K562 (cell line): ENCODE data around the gene THOC7. TPM values are rescaled to one million over a fixed set of nuclear protein-coding genes. Genes with fewer than 3 reads are reported as not detected.
A peak's percentile ranks its signal among the peaks of the same experiment; 100 is the strongest.

Experiments used
- BDP1 ChIP-seq: IDR thresholded peaks from 3 replicates; pipeline ENCODE4 v1.6.1; 2011; ENCODE audit not compliant: insufficient read length, insufficient read depth
- KLF1 ChIP-seq: fragments of 450-650 bp; IDR thresholded peaks from 2 replicates; pipeline ENCODE4 v1.6.1; 2016; ENCODE audit warnings: missing genetic modification characterization, missing compliant biosample characterization
- MCM3 ChIP-seq: fragments of 450-650 bp; IDR thresholded peaks from 2 replicates; pipeline ENCODE4 v1.6.1; 2016
- MIER1 ChIP-seq: fragments of 450-650 bp; IDR thresholded peaks from 2 replicates; pipeline ENCODE4 v1.6.1; 2016; ENCODE audit warnings: antibody characterized with exemption, mild to moderate bottlenecking, low read depth
- NFYB ChIP-seq: IDR thresholded peaks from 2 replicates; pipeline ENCODE4 v1.6.1; 2011; ENCODE audit warnings: mild to moderate bottlenecking, moderate library complexity; ENCODE audit not compliant: insufficient read length; ENCODE audit errors: extremely low read depth
- PHF8 ChIP-seq: fragments of 200-600 bp; sonication (generic); IDR thresholded peaks from 2 replicates; pipeline ENCODE4 v1.6.1; 2012; ENCODE audit warnings: mixed run types, mild to moderate bottlenecking, inconsistent platforms, low read length, moderate library complexity, borderline replicate concordance
- PPARD ChIP-seq: fragments of 250-450 bp; sonication (Bioruptor Pico); IDR thresholded peaks from 2 replicates; pipeline ENCODE4 v1.8.0; 2022; ENCODE audit warnings: inconsistent platforms, mild to moderate bottlenecking, moderate library complexity
- RAD51 ChIP-seq: fragments of 450-650 bp; IDR thresholded peaks from 2 replicates; pipeline ENCODE4 v1.7.1; 2016; ENCODE audit warnings: low read depth, mild to moderate bottlenecking, borderline replicate concordance
- RBM22 ChIP-seq: fragments of 200-400 bp; formaldehyde crosslinking; IDR thresholded peaks from 2 replicates; pipeline ENCODE4 v1.6.1; 2018; ENCODE audit warnings: low read length, low read depth; ENCODE audit not compliant: poor library complexity, severe bottlenecking
- SMARCE1 ChIP-seq: fragments of 450-650 bp; IDR thresholded peaks from 2 replicates; pipeline ENCODE4 v1.7.1; 2016; ENCODE audit warnings: mild to moderate bottlenecking
- THRAP3 ChIP-seq: fragments of 450-650 bp; IDR thresholded peaks from 2 replicates; pipeline ENCODE4 v1.6.1; 2016; ENCODE audit warnings: mild to moderate bottlenecking, inconsistent platforms, borderline replicate concordance
- YBX1 ChIP-seq: fragments of 450-650 bp; IDR thresholded peaks from 2 replicates; pipeline ENCODE4 v1.7.1; 2016; ENCODE audit warnings: mild to moderate bottlenecking
- polyA plus RNA-seq, 8 experiments: library from polyadenylated mRNA; depleted of rRNA in 4 of 8; stranded (reverse) in 5 of 8; unstranded in 3 of 8; fragments of >200 nt; fragmentation: Nextera tagmentation in 2 of 8; fragmentation: Illumina TruSeq in 1 of 8; extraction: Ambion mirVana in 2 of 8; extraction: Trizol in 1 of 8; gene quantifications; 2 replicates each; pipeline versions ENCODE4 v1.2.1 to v1.2.3, GENCODE V29; 2011 to 2014; ENCODE audit warnings: inconsistent platforms in 1 of 8, missing spikeins in 1 of 8
- total RNA-seq, 7 experiments: library from RNA; depleted of rRNA in 6 of 7; stranded (reverse); fragments of >200 nt in 6 of 7; fragmentation: Illumina TruSeq in 2 of 7; extraction: Trizol in 2 of 7; gene quantifications; 2 replicates each; pipeline versions ENCODE4 v1.2.1 to v1.2.3, GENCODE V29; 2011 to 2021; ENCODE audit warnings: low replicate concordance in 1 of 7
- TF ChIP-seq, protein P1 (sequence below): fragments of 450-650 bp; IDR thresholded peaks from 2 replicates; pipeline ENCODE4 v1.6.1; 2016; ENCODE audit warnings: borderline replicate concordance
- TF ChIP-seq, protein P2 (sequence below): fragments of 450-650 bp; IDR thresholded peaks from 2 replicates; pipeline ENCODE4 v1.7.0; 2016; ENCODE audit warnings: borderline replicate concordance
- TF ChIP-seq, protein P3 (sequence below): IDR thresholded peaks from 2 replicates; pipeline ENCODE4 v1.6.1; 2011; ENCODE audit warnings: borderline replicate concordance, low read depth, mild to moderate bottlenecking, moderate library complexity, low read length; ENCODE audit not compliant: insufficient read depth, poor library complexity, severe bottlenecking
- TF ChIP-seq, protein P4 (sequence below): fragments of 450-650 bp; formaldehyde crosslinking; IDR thresholded peaks from 2 replicates; pipeline ENCODE4 v1.4.0; 2022; ENCODE audit warnings: missing genetic modification characterization
- TF ChIP-seq, protein P5 (sequence below), 2 experiments: IDR thresholded peaks; 2 replicates each; pipeline ENCODE4 v1.6.1; 2012; ENCODE audit warnings: improper control_type of control experiment in 2 of 2, low read depth in 2 of 2, low read length in 2 of 2, borderline replicate concordance in 1 of 2

Gene THOC7
- total and polyA plus RNA-seq, 9 of the 15 experiments (the other 6 are each of a cell fraction or from before 2014, with no cell fraction given), result 56.5 to 129 (median 94.7) TPM

DNA sequence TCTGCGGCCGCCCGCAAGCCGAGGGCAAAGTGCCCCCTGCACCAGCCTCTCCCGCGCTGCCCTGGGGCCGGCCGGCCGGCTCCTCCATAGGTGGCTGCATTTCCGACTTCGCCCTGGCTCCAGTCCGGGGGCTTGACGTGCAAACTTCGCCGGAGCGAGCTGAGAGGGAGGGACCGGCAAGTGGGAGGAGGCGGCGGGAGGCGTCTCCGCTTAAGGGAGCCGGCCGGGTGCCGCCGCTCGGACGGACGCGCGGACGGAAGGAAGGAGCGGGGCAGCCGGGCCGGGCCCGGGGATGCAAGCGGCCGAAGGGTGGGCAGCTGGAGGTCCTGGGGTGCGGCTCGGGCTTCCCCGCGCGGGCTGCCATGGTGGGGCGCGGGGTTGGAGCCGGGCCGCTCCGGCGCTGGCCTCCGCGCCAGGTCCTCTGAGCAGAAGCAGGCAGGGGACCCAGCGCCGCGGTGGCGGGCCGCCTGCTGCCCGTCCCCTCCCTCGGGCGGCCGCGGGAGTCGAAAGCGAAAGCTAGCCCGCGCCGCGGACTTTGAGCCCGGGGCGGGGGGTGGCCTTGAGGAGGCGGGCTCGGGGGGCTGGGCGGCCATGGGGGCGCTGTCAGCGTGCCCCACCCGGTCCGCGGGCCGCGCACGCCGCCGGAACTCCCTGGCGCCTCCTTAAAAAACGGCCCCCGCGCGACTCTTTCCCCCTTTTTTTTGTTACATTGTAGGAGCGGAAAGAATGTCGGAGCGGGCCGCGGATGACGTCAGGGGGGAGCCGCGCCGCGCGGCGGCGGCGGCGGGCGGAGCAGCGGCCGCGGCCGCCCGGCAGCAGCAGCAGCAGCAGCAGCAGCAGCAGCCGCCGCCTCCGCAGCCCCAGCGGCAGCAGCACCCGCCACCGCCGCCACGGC lies 48.5 kb upstream of the THOC7 start, which contains the start of gene SCAANT1 (continued):
- no peak for TF ChIP-seq SMARCE1
- no peak for TF ChIP-seq NFYB
- peak; percentile 61; the same call in 1 of the 2 replicates for TF ChIP-seq PHF8
- TF ChIP-seq, protein P1, sequence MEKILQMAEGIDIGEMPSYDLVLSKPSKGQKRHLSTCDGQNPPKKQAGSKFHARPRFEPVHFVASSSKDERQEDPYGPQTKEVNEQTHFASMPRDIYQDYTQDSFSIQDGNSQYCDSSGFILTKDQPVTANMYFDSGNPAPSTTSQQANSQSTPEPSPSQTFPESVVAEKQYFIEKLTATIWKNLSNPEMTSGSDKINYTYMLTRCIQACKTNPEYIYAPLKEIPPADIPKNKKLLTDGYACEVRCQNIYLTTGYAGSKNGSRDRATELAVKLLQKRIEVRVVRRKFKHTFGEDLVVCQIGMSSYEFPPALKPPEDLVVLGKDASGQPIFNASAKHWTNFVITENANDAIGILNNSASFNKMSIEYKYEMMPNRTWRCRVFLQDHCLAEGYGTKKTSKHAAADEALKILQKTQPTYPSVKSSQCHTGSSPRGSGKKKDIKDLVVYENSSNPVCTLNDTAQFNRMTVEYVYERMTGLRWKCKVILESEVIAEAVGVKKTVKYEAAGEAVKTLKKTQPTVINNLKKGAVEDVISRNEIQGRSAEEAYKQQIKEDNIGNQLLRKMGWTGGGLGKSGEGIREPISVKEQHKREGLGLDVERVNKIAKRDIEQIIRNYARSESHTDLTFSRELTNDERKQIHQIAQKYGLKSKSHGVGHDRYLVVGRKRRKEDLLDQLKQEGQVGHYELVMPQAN, result peak; percentile 56; the same call in 1 of the 2 replicates
- no peak for TF ChIP-seq RBM22
- no peak for TF ChIP-seq BDP1
- no peak for TF ChIP-seq RAD51
- TF ChIP-seq, protein P2, sequence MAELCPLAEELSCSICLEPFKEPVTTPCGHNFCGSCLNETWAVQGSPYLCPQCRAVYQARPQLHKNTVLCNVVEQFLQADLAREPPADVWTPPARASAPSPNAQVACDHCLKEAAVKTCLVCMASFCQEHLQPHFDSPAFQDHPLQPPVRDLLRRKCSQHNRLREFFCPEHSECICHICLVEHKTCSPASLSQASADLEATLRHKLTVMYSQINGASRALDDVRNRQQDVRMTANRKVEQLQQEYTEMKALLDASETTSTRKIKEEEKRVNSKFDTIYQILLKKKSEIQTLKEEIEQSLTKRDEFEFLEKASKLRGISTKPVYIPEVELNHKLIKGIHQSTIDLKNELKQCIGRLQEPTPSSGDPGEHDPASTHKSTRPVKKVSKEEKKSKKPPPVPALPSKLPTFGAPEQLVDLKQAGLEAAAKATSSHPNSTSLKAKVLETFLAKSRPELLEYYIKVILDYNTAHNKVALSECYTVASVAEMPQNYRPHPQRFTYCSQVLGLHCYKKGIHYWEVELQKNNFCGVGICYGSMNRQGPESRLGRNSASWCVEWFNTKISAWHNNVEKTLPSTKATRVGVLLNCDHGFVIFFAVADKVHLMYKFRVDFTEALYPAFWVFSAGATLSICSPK, result no peak
- TF ChIP-seq, protein P3, sequence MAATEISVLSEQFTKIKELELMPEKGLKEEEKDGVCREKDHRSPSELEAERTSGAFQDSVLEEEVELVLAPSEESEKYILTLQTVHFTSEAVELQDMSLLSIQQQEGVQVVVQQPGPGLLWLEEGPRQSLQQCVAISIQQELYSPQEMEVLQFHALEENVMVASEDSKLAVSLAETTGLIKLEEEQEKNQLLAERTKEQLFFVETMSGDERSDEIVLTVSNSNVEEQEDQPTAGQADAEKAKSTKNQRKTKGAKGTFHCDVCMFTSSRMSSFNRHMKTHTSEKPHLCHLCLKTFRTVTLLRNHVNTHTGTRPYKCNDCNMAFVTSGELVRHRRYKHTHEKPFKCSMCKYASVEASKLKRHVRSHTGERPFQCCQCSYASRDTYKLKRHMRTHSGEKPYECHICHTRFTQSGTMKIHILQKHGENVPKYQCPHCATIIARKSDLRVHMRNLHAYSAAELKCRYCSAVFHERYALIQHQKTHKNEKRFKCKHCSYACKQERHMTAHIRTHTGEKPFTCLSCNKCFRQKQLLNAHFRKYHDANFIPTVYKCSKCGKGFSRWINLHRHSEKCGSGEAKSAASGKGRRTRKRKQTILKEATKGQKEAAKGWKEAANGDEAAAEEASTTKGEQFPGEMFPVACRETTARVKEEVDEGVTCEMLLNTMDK, result no peak
- TF ChIP-seq YBX1, result no peak
- no peak for TF ChIP-seq PPARD (CRISPR knock-in tag)
- no peak for TF ChIP-seq THRAP3
- TF ChIP-seq MCM3, result no peak
- TF ChIP-seq KLF1 (tag), result no peak
- TF ChIP-seq, protein P4, sequence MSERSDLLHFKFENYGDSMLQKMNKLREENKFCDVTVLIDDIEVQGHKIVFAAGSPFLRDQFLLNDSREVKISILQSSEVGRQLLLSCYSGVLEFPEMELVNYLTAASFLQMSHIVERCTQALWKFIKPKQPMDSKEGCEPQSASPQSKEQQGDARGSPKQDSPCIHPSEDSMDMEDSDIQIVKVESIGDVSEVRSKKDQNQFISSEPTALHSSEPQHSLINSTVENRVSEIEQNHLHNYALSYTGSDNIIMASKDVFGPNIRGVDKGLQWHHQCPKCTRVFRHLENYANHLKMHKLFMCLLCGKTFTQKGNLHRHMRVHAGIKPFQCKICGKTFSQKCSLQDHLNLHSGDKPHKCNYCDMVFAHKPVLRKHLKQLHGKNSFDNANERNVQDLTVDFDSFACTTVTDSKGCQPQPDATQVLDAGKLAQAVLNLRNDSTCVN, result no peak
- TF ChIP-seq, protein P5, sequence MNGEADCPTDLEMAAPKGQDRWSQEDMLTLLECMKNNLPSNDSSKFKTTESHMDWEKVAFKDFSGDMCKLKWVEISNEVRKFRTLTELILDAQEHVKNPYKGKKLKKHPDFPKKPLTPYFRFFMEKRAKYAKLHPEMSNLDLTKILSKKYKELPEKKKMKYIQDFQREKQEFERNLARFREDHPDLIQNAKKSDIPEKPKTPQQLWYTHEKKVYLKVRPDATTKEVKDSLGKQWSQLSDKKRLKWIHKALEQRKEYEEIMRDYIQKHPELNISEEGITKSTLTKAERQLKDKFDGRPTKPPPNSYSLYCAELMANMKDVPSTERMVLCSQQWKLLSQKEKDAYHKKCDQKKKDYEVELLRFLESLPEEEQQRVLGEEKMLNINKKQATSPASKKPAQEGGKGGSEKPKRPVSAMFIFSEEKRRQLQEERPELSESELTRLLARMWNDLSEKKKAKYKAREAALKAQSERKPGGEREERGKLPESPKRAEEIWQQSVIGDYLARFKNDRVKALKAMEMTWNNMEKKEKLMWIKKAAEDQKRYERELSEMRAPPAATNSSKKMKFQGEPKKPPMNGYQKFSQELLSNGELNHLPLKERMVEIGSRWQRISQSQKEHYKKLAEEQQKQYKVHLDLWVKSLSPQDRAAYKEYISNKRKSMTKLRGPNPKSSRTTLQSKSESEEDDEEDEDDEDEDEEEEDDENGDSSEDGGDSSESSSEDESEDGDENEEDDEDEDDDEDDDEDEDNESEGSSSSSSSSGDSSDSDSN (IDR thresholded peaks at IDR 0.05; ENCODE audit: borderline replicate concordance in 1 of 2, low read depth in 2 of 2, low read length in 2 of 2), result peak; percentile 48 to 73; a peak in 3 of 4 replicates
- no peak for TF ChIP-seq MIER1
